ENCODE measurements around the gene SFI1. TPM values are rescaled to one million over a fixed set of nuclear protein-coding genes. Genes with fewer than 3 reads are reported as not detected.
"Not testable (repeated sequence)": the region's sequence is repeated elsewhere in the genome, so short reads cannot be mapped to it uniquely, and the experiment has no call there.

The SFI1 gene
- total RNA-seq, 4 donors from 2014 or later = 55.3 to 157 (median 90.1) TPM

DNA sequence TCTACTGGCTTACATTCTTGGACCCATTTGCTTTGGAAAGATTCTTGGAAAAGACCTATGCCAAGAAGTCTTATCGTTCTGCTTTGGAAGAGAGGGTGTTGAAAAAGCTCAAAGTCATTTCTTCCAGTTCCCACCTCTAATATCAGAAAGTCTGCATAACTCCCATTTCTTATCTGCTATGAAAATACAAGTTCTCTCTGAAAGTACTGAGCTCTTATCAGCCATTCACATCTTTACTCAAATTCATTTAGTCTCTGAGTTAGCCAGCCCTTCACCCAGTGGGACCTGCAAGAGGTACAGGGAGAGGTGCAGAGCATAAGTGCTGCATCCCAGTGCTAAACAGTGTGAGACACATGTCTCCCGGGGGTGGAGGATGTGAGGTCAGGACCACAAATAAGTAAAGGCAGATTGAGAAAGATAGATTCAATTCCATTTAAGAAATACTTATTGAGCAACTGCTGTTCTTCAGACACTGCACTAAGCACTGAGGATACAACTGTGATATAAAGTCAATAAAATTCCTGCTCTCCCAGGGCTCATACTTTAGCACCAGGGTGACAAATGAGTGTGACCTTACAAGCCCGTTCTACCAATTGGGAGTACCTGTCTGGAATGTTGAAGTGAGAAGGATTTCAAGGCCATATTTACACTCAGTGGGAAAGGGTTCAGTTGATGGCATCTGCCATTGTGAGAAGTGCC is 89.0 kb downstream of the SFI1 start:
- TF ChIP-seq, protein P1, sequence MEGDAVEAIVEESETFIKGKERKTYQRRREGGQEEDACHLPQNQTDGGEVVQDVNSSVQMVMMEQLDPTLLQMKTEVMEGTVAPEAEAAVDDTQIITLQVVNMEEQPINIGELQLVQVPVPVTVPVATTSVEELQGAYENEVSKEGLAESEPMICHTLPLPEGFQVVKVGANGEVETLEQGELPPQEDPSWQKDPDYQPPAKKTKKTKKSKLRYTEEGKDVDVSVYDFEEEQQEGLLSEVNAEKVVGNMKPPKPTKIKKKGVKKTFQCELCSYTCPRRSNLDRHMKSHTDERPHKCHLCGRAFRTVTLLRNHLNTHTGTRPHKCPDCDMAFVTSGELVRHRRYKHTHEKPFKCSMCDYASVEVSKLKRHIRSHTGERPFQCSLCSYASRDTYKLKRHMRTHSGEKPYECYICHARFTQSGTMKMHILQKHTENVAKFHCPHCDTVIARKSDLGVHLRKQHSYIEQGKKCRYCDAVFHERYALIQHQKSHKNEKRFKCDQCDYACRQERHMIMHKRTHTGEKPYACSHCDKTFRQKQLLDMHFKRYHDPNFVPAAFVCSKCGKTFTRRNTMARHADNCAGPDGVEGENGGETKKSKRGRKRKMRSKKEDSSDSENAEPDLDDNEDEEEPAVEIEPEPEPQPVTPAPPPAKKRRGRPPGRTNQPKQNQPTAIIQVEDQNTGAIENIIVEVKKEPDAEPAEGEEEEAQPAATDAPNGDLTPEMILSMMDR (IDR thresholded peaks at IDR 0.05) = no peak
- TF ChIP-seq EP300 (IDR thresholded peaks at IDR 0.05; ENCODE audit: low read depth) = no peak
- no peak for TF ChIP-seq POLR2AphosphoS5 (IDR thresholded peaks at IDR 0.05)
- no peak for TF ChIP-seq POLR2A (IDR thresholded peaks at IDR 0.05)
- in situ Hi-C loops (cut with MboI; ENCODE audit: low pct_ligation_motif_present in 1 of 4, low pct_unique_long_range_greater_than_20kb in 1 of 4, low sequenced_read_pairs in 3 of 4) (no loop called here), intact Hi-C loops (cut with DNase I; ENCODE audit: low total_unique reads) (no loop called here)
- H3K4me1 ChIP-seq = peaks cover 0 to 3% (median 0%) of the 10 kb centered on the region in 4 donors
- H3K9me3 ChIP-seq = no peaks in the 10 kb centered on the region
- H3K27ac ChIP-seq = no peak overlapping the region
- no peak overlapping the region for H3K4me3 ChIP-seq
- WGBS, 2 donors (ENCODE audit: low coverage in 1 of 2) = 50 to 77% methylated on average over 2 to 3 of the region's 3 CpGs
- no peaks in the 10 kb centered on the region for H3K27me3 ChIP-seq
- H3K36me3 ChIP-seq = peaks cover 0 to 19% (median 3%) of the 10 kb centered on the region in 4 donors
- DNase-seq = no peak

DNA sequence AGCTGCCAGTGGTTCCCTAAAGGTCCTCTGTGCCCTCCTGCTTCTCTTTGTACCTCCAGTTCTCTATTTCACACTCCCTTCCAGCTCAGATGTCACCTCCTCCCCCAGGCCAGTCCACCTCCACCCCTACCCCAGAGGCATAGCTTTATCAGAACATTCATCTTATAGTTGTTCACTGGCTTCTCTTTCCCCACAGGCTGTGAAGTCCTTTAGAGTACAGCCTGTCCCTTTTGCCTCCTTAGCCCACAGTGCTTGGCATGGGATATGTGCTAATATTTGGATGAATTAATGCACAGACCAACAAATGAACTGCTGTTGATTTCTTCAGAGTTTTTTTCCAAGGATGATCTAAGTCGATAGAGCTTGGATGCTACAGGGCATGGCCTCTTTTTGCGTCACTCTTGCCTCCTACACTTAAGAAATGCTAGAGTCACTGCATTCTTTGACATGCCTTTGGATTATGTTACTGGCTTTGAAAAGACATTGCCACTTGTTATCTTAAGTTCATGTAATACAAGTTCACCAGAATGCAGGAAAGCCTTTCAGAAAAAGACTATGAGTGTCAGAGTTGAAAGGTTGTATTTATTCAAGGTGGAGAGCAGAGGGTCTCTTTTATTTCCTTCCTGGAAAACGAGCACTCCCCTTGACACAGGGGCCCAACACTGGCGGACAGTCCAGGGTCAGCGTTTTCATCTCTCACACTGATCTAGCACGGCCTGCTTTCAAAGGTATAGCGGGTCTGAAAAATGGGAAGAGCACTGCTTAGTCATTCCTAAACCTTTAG is 90.0 kb downstream of the SFI1 start:
- WGBS, 2 donors (ENCODE audit: low coverage in 1 of 2) = 65 to 78% methylated on average over 4 to 7 of the region's 7 CpGs
- DNase-seq = no peak
- no peak overlapping the region for H3K27ac ChIP-seq
- intact Hi-C loops (cut with DNase I; ENCODE audit: low total_unique reads) = no loop called here
- H3K9me3 ChIP-seq = no peaks in the 10 kb centered on the region
- H3K4me1 ChIP-seq = peaks cover 0 to 3% (median 0%) of the 10 kb centered on the region in 4 donors
- peaks cover 0 to 19% (median 3%) of the 10 kb centered on the region in 4 donors for H3K36me3 ChIP-seq
- TF ChIP-seq POLR2AphosphoS5 (IDR thresholded peaks at IDR 0.05) (no peak), EP300 (IDR thresholded peaks at IDR 0.05; ENCODE audit: low read depth) (no peak), POLR2A (IDR thresholded peaks at IDR 0.05) (no peak)
- TF ChIP-seq, protein P1 (IDR thresholded peaks at IDR 0.05) = no peak
- no peak overlapping the region for H3K4me3 ChIP-seq
- H3K27me3 ChIP-seq = no peaks in the 10 kb centered on the region
- in situ Hi-C loops (cut with MboI; ENCODE audit: low pct_ligation_motif_present in 1 of 4, low pct_unique_long_range_greater_than_20kb in 1 of 4, low sequenced_read_pairs in 3 of 4) = no loop called here

DNA sequence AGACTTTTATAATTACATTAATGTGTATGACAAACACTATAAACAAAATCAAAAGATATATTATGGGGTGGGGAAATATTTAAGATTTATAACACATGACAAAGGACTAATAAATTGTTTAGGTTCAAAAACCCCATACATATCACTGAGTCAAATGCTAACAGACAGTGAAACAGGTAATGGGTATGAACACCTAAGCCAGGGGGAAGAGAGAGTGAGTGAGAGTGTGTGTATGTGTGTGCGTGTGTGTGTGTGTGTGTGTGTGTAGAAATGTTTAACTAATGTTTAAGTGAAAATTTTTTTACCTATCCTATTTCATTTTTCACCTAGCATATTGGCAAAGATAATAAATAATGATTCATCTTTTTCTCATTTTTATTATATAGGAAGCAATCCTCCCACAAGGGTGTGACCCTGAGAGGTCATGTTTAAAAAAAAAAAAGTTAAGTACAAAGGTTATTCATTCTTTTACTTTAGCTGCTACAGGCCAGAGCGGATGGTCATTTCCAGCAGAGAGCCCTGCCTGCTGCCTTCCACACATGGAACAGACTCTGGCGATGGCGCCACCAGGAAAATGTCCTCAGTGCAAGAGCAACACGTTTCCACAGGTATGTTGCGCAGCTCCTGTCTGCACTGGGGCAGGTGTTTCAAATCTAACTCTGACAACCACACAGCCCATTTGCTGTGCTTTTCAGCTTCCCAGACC is 92.8 kb downstream of the SFI1 start:
- Histone ChIP-seq H3K27me3 (no peaks in the 10 kb centered on the region), H3K4me3 (no peak overlapping the region), H3K27ac (peak overlapping the region in 2 of 4 donors; percentile 51 to 53), H3K9me3 (no peaks in the 10 kb centered on the region), H3K36me3 (peaks cover 0 to 19% (median 3%) of the 10 kb centered on the region in 4 donors), H3K4me1 (peaks cover 0 to 3% (median 0%) of the 10 kb centered on the region in 4 donors)
- TF ChIP-seq POLR2A (IDR thresholded peaks at IDR 0.05) (peak; percentile 39), POLR2AphosphoS5 (IDR thresholded peaks at IDR 0.05) (peak in 2 of 3 donors; percentile 51 to 67)
- TF ChIP-seq, protein P1 (IDR thresholded peaks at IDR 0.05) = no peak
- intact Hi-C loops (cut with DNase I; ENCODE audit: low total_unique reads) = no loop called here
- peak; percentile 31 for DNase-seq
- in situ Hi-C loops (cut with MboI; ENCODE audit: low pct_ligation_motif_present in 1 of 4, low pct_unique_long_range_greater_than_20kb in 1 of 4, low sequenced_read_pairs in 3 of 4) = no loop called here
- WGBS, 2 donors (ENCODE audit: low coverage in 1 of 2) = 47 to 78% methylated on average over 2 to 6 of the region's 6 CpGs

DNA sequence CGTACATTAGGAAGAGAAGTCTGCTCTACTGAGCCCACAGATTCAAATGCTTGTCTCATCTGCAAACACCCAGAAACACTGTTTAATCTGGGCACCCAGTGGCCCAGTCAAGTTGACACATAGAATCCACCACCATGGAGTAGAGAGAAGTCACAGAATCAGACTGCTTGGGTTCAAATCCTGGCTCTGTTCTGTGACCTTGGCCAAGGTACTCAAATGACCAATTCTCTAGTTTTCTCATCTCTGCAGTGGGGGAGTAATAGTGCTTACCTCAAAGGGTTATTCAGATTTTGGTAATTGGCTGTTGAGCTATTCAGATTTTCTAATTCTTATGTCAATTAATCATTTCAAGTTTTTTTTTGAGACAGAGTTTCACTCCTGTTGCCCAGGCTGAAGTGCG is 93.8 kb downstream of the SFI1 start:
- intact Hi-C loops (cut with DNase I; ENCODE audit: low total_unique reads); in situ Hi-C loops (cut with MboI; ENCODE audit: low pct_ligation_motif_present in 1 of 4, low pct_unique_long_range_greater_than_20kb in 1 of 4, low sequenced_read_pairs in 3 of 4); DNase-seq: not testable (repeated sequence)

More for the DNA sequence above, 93.8 kb downstream of the SFI1 start:
- peaks cover 0 to 14% (median 3%) of the 10 kb centered on the region in 4 donors for H3K36me3 ChIP-seq
- H3K9me3 ChIP-seq, H3K4me3 ChIP-seq, H3K27ac ChIP-seq, H3K4me1 ChIP-seq, H3K27me3 ChIP-seq: not testable (repeated sequence)
- WGBS, 2 donors (ENCODE audit: low coverage in 1 of 2) = no CpG with 5 or more reads among the region's 2 CpGs

All from transverse colon (tissue), 4 donors.